ENCODE measurements around the gene RAB22A.

DNA sequence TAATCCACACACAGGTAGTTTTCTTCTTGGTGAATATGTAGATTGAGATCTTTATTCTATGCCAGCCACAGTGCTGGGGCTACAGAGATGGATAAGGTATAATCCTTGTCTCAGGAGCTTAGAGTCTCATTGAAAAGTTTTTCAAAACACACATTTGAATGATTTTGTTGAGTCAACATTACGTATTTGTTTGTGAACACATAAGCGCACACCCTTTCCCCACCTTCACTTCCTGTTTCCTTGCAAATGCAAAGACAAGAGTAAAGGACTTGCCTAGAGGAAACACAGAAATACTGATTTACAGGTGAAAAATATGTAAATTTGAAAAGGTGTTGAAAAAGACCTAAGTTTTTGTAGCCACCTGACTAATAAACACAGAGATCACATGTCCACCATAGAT is 107.3 kb downstream of the RAB22A start:
- TF ChIP-seq, protein P1, sequence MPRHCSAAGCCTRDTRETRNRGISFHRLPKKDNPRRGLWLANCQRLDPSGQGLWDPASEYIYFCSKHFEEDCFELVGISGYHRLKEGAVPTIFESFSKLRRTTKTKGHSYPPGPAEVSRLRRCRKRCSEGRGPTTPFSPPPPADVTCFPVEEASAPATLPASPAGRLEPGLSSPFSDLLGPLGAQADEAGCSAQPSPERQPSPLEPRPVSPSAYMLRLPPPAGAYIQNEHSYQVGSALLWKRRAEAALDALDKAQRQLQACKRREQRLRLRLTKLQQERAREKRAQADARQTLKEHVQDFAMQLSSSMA (CRISPR knock-in tag; IDR thresholded peaks at IDR 0.05), result no peak
- TF ChIP-seq HNRNPL (IDR thresholded peaks at IDR 0.05; ENCODE audit: low read depth, low read length) (no peak), GATA2 (CRISPR knock-in tag; IDR thresholded peaks at IDR 0.05) (no peak), SIN3B (IDR thresholded peaks at IDR 0.05; ENCODE audit: low read depth) (no peak), IRF9 (tag; IDR thresholded peaks at IDR 0.05) (no peak), JUNB (CRISPR knock-in tag; conservative IDR thresholded peaks at IDR 0.05) (no peak), HDAC1 (IDR thresholded peaks at IDR 0.05) (no peak), RCOR1 (IDR thresholded peaks at IDR 0.05; ENCODE audit: borderline replicate concordance in 1 of 2, low read depth in 2 of 2, low read length in 2 of 2) (no peak), JUN (IDR thresholded peaks at IDR 0.05; ENCODE audit: borderline replicate concordance, low read depth, low read length) (no peak), JUN (CRISPR knock-in tag; IDR thresholded peaks at IDR 0.05; ENCODE audit: borderline replicate concordance) (no peak), ZBTB17 (CRISPR knock-in tag; IDR thresholded peaks at IDR 0.05) (no peak), ZNF282 (CRISPR knock-in tag; IDR thresholded peaks at IDR 0.05) (no peak), PCBP1 (IDR thresholded peaks at IDR 0.05; ENCODE audit: low read depth, low read length, poor library complexity, severe bottlenecking) (no peak)
- TF ChIP-seq, protein P2, sequence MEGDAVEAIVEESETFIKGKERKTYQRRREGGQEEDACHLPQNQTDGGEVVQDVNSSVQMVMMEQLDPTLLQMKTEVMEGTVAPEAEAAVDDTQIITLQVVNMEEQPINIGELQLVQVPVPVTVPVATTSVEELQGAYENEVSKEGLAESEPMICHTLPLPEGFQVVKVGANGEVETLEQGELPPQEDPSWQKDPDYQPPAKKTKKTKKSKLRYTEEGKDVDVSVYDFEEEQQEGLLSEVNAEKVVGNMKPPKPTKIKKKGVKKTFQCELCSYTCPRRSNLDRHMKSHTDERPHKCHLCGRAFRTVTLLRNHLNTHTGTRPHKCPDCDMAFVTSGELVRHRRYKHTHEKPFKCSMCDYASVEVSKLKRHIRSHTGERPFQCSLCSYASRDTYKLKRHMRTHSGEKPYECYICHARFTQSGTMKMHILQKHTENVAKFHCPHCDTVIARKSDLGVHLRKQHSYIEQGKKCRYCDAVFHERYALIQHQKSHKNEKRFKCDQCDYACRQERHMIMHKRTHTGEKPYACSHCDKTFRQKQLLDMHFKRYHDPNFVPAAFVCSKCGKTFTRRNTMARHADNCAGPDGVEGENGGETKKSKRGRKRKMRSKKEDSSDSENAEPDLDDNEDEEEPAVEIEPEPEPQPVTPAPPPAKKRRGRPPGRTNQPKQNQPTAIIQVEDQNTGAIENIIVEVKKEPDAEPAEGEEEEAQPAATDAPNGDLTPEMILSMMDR (IDR thresholded peaks at IDR 0.05 in 2 of 3, conservative IDR thresholded peaks at IDR 0.05 in 1 of 3; ENCODE audit: insufficient read depth in 2 of 3, low read depth in 1 of 3, low read length in 3 of 3), result no peak
